Mesenchymal stem cell (in vitro differentiated cells and primary cell): Measurements from ENCODE around the gene SURF2.
"Not testable (repeated sequence)": the region's sequence is repeated elsewhere in the genome, so short reads cannot be mapped to it uniquely, and the experiment has no call there.

Source experiments
- DNase-seq: peaks from one replicate; pipeline ENCODE4 v3.0.0-alpha.2; 2013
- H2AFZ ChIP-seq: one replicate; pipeline ENCODE4 v1.6.1; 2013; ENCODE audit warnings: low read depth, mild to moderate bottlenecking, control low read depth, inconsistent platforms, low read length, moderate library complexity
- H2AK5ac ChIP-seq: 2 replicates; pipeline ENCODE4 v1.6.1; 2013; ENCODE audit warnings: low read length, moderate library complexity, mild to moderate bottlenecking, inconsistent platforms; ENCODE audit not compliant: severe bottlenecking
- H2BK120ac ChIP-seq: one replicate; pipeline ENCODE4 v1.6.1; 2013; ENCODE audit warnings: low read depth, mild to moderate bottlenecking, inconsistent platforms, low read length, moderate library complexity
- H2BK12ac ChIP-seq, 2 experiments: one replicate each; pipeline ENCODE4 v1.6.1; 2013; ENCODE audit warnings: inconsistent platforms in 2 of 2, low read length in 2 of 2, mild to moderate bottlenecking in 2 of 2, moderate library complexity in 2 of 2, control low read depth in 1 of 2
- H2BK15ac ChIP-seq: one replicate; pipeline ENCODE4 v1.6.1; 2013; ENCODE audit warnings: mild to moderate bottlenecking, low read depth, inconsistent platforms; ENCODE audit not compliant: poor library complexity, severe bottlenecking
- H2BK5ac ChIP-seq: 2 replicates; pipeline ENCODE4 v1.6.1; 2013; ENCODE audit warnings: low read depth, mild to moderate bottlenecking, low read length, control low read depth, inconsistent platforms; ENCODE audit not compliant: poor library complexity, severe bottlenecking
- H3K14ac ChIP-seq, 2 experiments: one replicate each; pipeline ENCODE4 v1.6.1; 2013; ENCODE audit warnings: inconsistent platforms in 2 of 2, low read length in 2 of 2, control low read depth in 1 of 2, mild to moderate bottlenecking in 1 of 2, moderate library complexity in 1 of 2
- H3K18ac ChIP-seq, 2 experiments: one replicate each; pipeline ENCODE4 v1.6.1; 2013; ENCODE audit warnings: inconsistent platforms in 2 of 2, low read length in 2 of 2, control low read depth in 1 of 2, low read depth in 1 of 2, mild to moderate bottlenecking in 1 of 2
- H3K23ac ChIP-seq, 2 experiments: one replicate each; pipeline ENCODE4 v1.6.1; 2013; ENCODE audit warnings: inconsistent platforms in 2 of 2, low read length in 2 of 2, mild to moderate bottlenecking in 2 of 2, moderate library complexity in 2 of 2, control low read depth in 1 of 2
- H3K27ac ChIP-seq: 2 replicates; pipeline ENCODE4 v1.5.1; 2013; ENCODE audit warnings: mild to moderate bottlenecking, moderate library complexity, low read length, control low read depth, inconsistent platforms; ENCODE audit not compliant: poor library complexity, severe bottlenecking
- H3K27me3 ChIP-seq, 2 experiments: 2 replicates each; pipeline versions ENCODE4 v1.6.1 to v1.7.0; 2013; ENCODE audit warnings: low read length in 2 of 2, mild to moderate bottlenecking in 2 of 2, moderate library complexity in 2 of 2, control low read depth in 1 of 2, inconsistent platforms in 1 of 2; ENCODE audit not compliant: control insufficient read depth in 1 of 2, insufficient read depth in 1 of 2
- H3K36me3 ChIP-seq, 2 experiments: 2 replicates each; pipeline versions ENCODE4 v1.6.1 to v1.7.0; 2013; ENCODE audit warnings: low read length in 2 of 2, control low read depth in 1 of 2, inconsistent platforms in 1 of 2, low read depth in 1 of 2, mild to moderate bottlenecking in 1 of 2; ENCODE audit not compliant: insufficient read depth in 2 of 2, control insufficient read depth in 1 of 2
- H3K4ac ChIP-seq, 2 experiments: one replicate each; pipeline ENCODE4 v1.6.1; 2013; ENCODE audit warnings: inconsistent platforms in 2 of 2, low read length in 2 of 2, mild to moderate bottlenecking in 2 of 2, moderate library complexity in 2 of 2, control low read depth in 1 of 2, low read depth in 1 of 2
- H3K4me1 ChIP-seq: 2 replicates; pipeline ENCODE4 v1.6.1; 2013; ENCODE audit warnings: low read depth, low read length, control low read depth; ENCODE audit not compliant: control insufficient read depth, insufficient read depth
- H3K4me2 ChIP-seq: 2 replicates; pipeline ENCODE4 v1.6.1; 2013; ENCODE audit warnings: low read length, mild to moderate bottlenecking, inconsistent platforms; ENCODE audit not compliant: poor library complexity, severe bottlenecking
- H3K4me3 ChIP-seq, 2 experiments: 2 replicates each; pipeline versions ENCODE4 v1.5.1 to v1.7.0; 2013; ENCODE audit warnings: low read length in 2 of 2, mild to moderate bottlenecking in 2 of 2, control low read depth in 1 of 2, low read depth in 1 of 2; ENCODE audit not compliant: insufficient read depth in 1 of 2
- H3K79me1 ChIP-seq: replicated peaks from 2 replicates; pipeline ENCODE4 v1.6.1; 2013; ENCODE audit warnings: mild to moderate bottlenecking, control low read depth, low read length, inconsistent platforms; ENCODE audit not compliant: poor library complexity, severe bottlenecking
- H3K9ac ChIP-seq: 2 replicates; pipeline ENCODE4 v1.7.0; 2013; ENCODE audit warnings: mild to moderate bottlenecking, low read length, moderate library complexity
- H3K9me3 ChIP-seq: 2 replicates; pipeline ENCODE4 v1.7.0; 2013; ENCODE audit warnings: mild to moderate bottlenecking, low read length; ENCODE audit not compliant: control insufficient read depth
- H4K8ac ChIP-seq: one replicate; pipeline ENCODE4 v1.6.1; 2013; ENCODE audit warnings: inconsistent platforms, mild to moderate bottlenecking, low read length, moderate library complexity
- H4K91ac ChIP-seq: one replicate; pipeline ENCODE4 v1.6.1; 2013; ENCODE audit warnings: mild to moderate bottlenecking, low read length, inconsistent platforms
- WGBS: methylation state at CpG from one replicate; pipeline ENCODE4 v1.1.7; 2013; ENCODE audit warnings: mixed read lengths; 5-methylcytosine and 5-hydroxymethylcytosine counted together

The SURF2 gene

DNA sequence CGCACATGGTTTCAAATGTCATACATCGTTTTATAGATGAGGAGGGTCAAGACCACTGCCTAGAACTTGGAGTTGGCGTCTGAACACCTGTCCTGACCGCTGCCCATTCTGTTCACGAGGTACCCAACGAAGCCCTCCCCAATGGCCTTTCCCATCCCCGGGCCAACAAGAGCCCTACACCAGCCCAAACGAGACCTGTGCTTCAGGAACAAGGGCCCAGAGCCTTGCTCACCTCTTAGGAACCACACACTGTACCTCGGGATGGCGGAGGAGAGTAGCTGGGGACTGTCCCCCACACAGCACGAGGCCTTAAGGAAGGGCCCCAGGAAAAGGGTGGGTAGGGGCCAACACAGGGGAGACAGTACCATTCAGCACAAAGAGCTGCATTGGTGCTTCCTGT lies 23.3 kb upstream of the SURF2 start:
- no peak overlapping the region for H2BK120ac ChIP-seq
- no peak overlapping the region for H3K4me3 ChIP-seq
- H2BK12ac ChIP-seq, result no peak overlapping the region
- H3K27me3 ChIP-seq, result no peaks in the 10 kb centered on the region
- H3K23ac ChIP-seq, result no peak overlapping the region
- H3K14ac ChIP-seq, result no peak overlapping the region
- H4K8ac ChIP-seq, result peak overlapping the region; percentile 63
- no peak overlapping the region for H3K9ac ChIP-seq
- H3K27ac ChIP-seq, result no peak overlapping the region
- H4K91ac ChIP-seq, result no peak overlapping the region
- H2BK5ac ChIP-seq, result no peak overlapping the region
- H2BK15ac ChIP-seq, result no peak overlapping the region
- H3K4me1 ChIP-seq, result peaks cover 24% of the 10 kb centered on the region
- no peak for DNase-seq
- no peak overlapping the region for H2AFZ ChIP-seq
- no peak overlapping the region for H3K18ac ChIP-seq
- no peak overlapping the region for H3K4ac ChIP-seq
- H2AK5ac ChIP-seq, result no peak overlapping the region
- H3K36me3 ChIP-seq, result peaks cover 34 to 58% of the 10 kb centered on the region in 2 experiments
- H3K9me3 ChIP-seq, result no peaks in the 10 kb centered on the region
- no peak overlapping the region for H3K4me2 ChIP-seq
- H3K79me1 ChIP-seq, result peaks cover 42% of the 10 kb centered on the region
- WGBS, result 96% methylated on average over 11 of the region's 11 CpGs

GRCh38 chr9:133333566-133333965 lies 22.8 kb upstream of the SURF2 start:
- Histone ChIP-seq H2BK120ac (no peak overlapping the region), H3K4ac (no peak overlapping the region)

GRCh38 chr9:133334161-133334560 lies 22.2 kb upstream of the SURF2 start:
- Histone ChIP-seq H3K14ac (no peak overlapping the region), H3K9me3 (no peaks in the 10 kb centered on the region), H2BK5ac (no peak overlapping the region), H3K9ac (peak overlapping the region; percentile 93), H4K8ac (no peak overlapping the region), H2AFZ (no peak overlapping the region), H2BK12ac (no peak overlapping the region), H2BK120ac (no peak overlapping the region), H3K27ac (no peak overlapping the region), H3K4me3 (peak overlapping the region in 1 of 2 experiments; percentile 94), H3K23ac (no peak overlapping the region), H3K27me3 (no peaks in the 10 kb centered on the region), H3K4me1 (peaks cover 24% of the 10 kb centered on the region), H2BK15ac (no peak overlapping the region), H3K4ac (no peak overlapping the region), H4K91ac (no peak overlapping the region), H3K36me3 (peaks cover 34 to 62% of the 10 kb centered on the region in 2 experiments), H3K18ac (no peak overlapping the region), H3K4me2 (no peak overlapping the region), H2AK5ac (no peak overlapping the region), H3K79me1 (peaks cover 42% of the 10 kb centered on the region)
- WGBS, result 97% methylated on average over 6 of the region's 6 CpGs
- no peak for DNase-seq

More at GRCh38 chr9:133333566-133333965, 22.8 kb upstream of the SURF2 start:
- no peak overlapping the region for H4K91ac ChIP-seq
- H3K4me1 ChIP-seq, result peaks cover 24% of the 10 kb centered on the region
- no peak for DNase-seq
- no peak overlapping the region for H3K4me3 ChIP-seq
- no peaks in the 10 kb centered on the region for H3K27me3 ChIP-seq
- H2BK5ac ChIP-seq, result no peak overlapping the region
- WGBS, result 94% methylated on average over 10 of the region's 10 CpGs
- H3K79me1 ChIP-seq, result peaks cover 42% of the 10 kb centered on the region
- H3K9me3 ChIP-seq, result no peaks in the 10 kb centered on the region
- H2AFZ ChIP-seq, result no peak overlapping the region
- H3K9ac ChIP-seq, result no peak overlapping the region
- peaks cover 34 to 57% of the 10 kb centered on the region in 2 experiments for H3K36me3 ChIP-seq
- H2AK5ac ChIP-seq, result no peak overlapping the region
- H2BK12ac ChIP-seq, result no peak overlapping the region
- H3K14ac ChIP-seq, result no peak overlapping the region
- H3K18ac ChIP-seq, result no peak overlapping the region
- H4K8ac ChIP-seq, result no peak overlapping the region
- no peak overlapping the region for H2BK15ac ChIP-seq
- H3K27ac ChIP-seq, result no peak overlapping the region
- no peak overlapping the region for H3K23ac ChIP-seq
- H3K4me2 ChIP-seq, result no peak overlapping the region

GRCh38 chr9:133334888-133335287 lies 21.5 kb upstream of the SURF2 start:
- not testable (repeated sequence) for H2BK120ac ChIP-seq

More at GRCh38 chr9:133334888-133335287, 21.5 kb upstream of the SURF2 start:
- DNase-seq, H3K27ac ChIP-seq, H3K14ac ChIP-seq, H3K27me3 ChIP-seq, H2AFZ ChIP-seq, H3K4ac ChIP-seq, H2BK12ac ChIP-seq, H3K9me3 ChIP-seq, H3K23ac ChIP-seq, H2BK5ac ChIP-seq, H2AK5ac ChIP-seq, H4K91ac ChIP-seq, H2BK15ac ChIP-seq, H4K8ac ChIP-seq, H3K18ac ChIP-seq: not testable (repeated sequence)
- Histone ChIP-seq H3K36me3 (peaks cover 38 to 66% of the 10 kb centered on the region in 2 experiments), H3K4me1 (peaks cover 24% of the 10 kb centered on the region), H3K9ac (peak overlapping the region; percentile 93), H3K4me3 (peak overlapping the region in 1 of 2 experiments; percentile 94), H3K79me1 (peaks cover 42% of the 10 kb centered on the region), H3K4me2 (peak overlapping the region; percentile 62)
- 85% methylated on average over 11 of the region's 11 CpGs for WGBS
